ENCODE measurements around the gene ADCY10. TPM values are rescaled to one million over a fixed set of nuclear protein-coding genes. Genes with fewer than 3 reads are reported as not detected.
"Not testable (repeated sequence)": the region's sequence is repeated elsewhere in the genome, so short reads cannot be mapped to it uniquely, and the experiment has no call there.

Gene ADCY10
- total RNA-seq, 1 donor from 2014 or later: 0.26 TPM

DNA sequence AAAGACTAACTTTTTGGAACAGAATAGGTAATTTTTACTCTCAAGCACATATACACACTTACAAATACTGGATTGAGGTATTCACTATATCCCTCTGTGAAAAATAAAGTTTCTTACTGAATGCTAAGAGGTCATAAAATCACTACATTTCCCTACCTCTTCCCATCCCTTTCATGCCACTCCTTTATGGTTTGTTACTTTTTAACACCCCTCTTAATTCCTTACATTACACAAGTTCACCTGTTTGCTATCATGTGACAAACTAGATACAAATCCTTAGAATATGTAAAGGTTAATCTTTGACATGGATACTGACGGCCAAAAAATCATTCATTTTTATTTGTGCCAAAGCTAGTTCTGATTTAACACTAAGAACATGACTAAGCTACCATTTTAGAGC is 15.8 kb upstream of the ADCY10 start:
- H3K4me3 ChIP-seq (ENCODE audit: low read depth, low read length): no peak overlapping the region
- FAIRE-seq (no peak), DNase-seq (ENCODE audit: low read depth) (no peak)
- TF ChIP-seq, protein P1, sequence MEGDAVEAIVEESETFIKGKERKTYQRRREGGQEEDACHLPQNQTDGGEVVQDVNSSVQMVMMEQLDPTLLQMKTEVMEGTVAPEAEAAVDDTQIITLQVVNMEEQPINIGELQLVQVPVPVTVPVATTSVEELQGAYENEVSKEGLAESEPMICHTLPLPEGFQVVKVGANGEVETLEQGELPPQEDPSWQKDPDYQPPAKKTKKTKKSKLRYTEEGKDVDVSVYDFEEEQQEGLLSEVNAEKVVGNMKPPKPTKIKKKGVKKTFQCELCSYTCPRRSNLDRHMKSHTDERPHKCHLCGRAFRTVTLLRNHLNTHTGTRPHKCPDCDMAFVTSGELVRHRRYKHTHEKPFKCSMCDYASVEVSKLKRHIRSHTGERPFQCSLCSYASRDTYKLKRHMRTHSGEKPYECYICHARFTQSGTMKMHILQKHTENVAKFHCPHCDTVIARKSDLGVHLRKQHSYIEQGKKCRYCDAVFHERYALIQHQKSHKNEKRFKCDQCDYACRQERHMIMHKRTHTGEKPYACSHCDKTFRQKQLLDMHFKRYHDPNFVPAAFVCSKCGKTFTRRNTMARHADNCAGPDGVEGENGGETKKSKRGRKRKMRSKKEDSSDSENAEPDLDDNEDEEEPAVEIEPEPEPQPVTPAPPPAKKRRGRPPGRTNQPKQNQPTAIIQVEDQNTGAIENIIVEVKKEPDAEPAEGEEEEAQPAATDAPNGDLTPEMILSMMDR (IDR thresholded peaks at IDR 0.05; ENCODE audit: insufficient read depth, low read length, severe bottlenecking): no peak
- no peaks in the 10 kb centered on the region for H3K27me3 ChIP-seq (ENCODE audit: control insufficient read depth, insufficient read depth, low read length)
- H3K36me3 ChIP-seq (ENCODE audit: control insufficient read depth, insufficient read depth, low read length): no peaks in the 10 kb centered on the region

DNA sequence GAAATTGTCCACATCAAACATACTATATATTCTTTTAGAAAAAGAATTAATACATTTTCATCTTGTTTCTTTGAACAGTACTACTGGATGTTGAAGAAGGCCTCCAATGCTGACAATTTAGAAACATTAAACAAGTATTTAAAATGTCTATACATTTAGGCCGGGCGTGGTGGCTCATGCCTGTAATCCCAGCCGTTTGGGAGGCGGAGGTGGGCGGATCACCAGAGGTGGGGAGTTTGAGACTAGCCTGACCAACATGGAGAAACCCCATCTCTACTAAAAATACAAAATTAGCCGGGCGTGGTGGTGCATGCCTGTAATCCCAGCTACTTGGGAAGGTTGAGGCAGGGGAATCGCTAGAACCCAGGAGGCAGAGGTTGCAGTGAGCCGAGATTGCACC is 15.0 kb upstream of the ADCY10 start:
- DNase-seq (ENCODE audit: low read depth); FAIRE-seq; H3K4me3 ChIP-seq (ENCODE audit: low read depth, low read length); H3K27me3 ChIP-seq (ENCODE audit: control insufficient read depth, insufficient read depth, low read length); H3K36me3 ChIP-seq (ENCODE audit: control insufficient read depth, insufficient read depth, low read length): not testable (repeated sequence)

DNA sequence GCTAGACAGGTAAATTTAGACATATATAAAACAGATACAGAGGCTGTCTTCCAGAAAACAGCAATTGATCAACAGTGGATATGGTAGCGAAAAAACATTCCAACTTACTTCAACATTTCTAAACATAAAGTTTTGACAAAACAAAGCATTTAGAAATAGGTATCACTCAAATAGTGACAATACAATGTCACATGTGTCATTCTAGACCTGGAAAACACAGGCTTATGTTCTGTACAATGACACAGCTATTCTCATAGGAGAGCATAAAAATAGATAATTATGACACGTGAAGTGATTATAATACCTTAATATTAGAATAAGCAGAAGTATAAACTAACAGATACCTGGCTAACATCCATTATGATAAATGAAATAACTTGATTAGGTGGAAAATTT is 14.5 kb upstream of the ADCY10 start:
- H3K4me3 ChIP-seq (ENCODE audit: low read depth, low read length): no peak overlapping the region
- DNase-seq (ENCODE audit: low read depth): no peak
- TF ChIP-seq, protein P1 (IDR thresholded peaks at IDR 0.05; ENCODE audit: insufficient read depth, low read length, severe bottlenecking): no peak
- no peaks in the 10 kb centered on the region for H3K27me3 ChIP-seq (ENCODE audit: control insufficient read depth, insufficient read depth, low read length)
- no peaks in the 10 kb centered on the region for H3K36me3 ChIP-seq (ENCODE audit: control insufficient read depth, insufficient read depth, low read length)
- no peak for FAIRE-seq

DNA sequence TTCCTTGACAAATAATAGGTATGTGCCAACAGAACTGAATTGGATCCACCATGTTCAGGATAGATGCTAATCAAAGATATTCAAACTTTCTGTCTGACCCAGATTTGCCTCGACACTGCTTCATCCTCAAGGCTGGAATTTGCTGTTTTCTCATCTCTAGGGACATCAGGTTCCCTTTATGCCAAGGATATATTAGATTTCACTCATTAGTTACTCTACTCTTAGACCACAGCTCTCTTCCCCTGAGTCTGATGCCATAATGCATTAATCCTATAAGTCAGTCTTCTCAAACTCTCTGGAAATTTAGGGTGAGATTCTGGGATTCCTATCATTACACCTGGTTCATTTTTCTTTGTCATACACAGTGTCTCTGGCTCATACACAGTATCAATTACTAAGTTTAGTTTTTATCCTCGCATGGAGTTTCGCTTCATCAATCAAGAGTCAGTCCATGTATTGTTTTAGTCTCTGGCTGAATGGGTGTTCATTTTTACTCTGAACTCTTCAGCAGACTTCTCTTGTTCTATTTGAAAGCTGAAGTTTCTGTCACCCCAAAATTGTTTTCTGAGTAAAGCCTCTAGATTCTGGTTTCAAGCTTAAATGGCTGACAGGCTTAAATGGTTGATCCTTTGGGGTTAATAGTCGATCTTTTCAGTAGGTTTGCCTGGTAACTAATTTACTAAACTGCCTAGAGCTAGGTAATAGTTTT is 13.3 kb upstream of the ADCY10 start:
- DNase-seq (ENCODE audit: low read depth): no peak
- TF ChIP-seq, protein P1 (IDR thresholded peaks at IDR 0.05; ENCODE audit: insufficient read depth, low read length, severe bottlenecking): no peak

DNA sequence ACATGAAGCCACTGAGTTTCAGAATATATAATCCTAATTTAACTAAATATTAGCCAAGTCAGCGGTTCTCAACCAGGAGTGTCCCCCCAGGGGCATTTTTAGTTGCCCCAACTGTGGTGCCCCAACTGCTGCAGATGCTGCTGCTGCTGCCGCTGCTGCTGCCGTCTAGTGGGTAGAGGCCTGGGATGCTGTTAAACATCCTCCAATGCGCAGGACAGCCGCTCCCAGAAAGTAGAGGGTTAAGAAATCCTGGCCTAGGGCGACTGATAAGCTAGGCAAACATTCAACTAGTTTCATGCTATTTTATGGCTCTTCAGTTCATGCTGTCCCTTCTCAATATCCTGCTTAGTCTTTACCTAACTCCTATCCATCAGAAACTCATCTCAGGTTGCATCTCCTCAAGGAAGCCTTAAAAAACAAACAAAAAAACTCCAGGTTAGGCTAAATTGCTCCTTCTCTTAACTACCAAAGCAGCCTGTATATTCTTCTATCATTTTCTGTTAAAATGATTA is 12.6 kb upstream of the ADCY10 start:
- TF ChIP-seq, protein P1 (IDR thresholded peaks at IDR 0.05; ENCODE audit: insufficient read depth, low read length, severe bottlenecking): no peak
- Histone ChIP-seq H3K4me3 (ENCODE audit: low read depth, low read length) (no peak overlapping the region), H3K36me3 (ENCODE audit: control insufficient read depth, insufficient read depth, low read length) (no peaks in the 10 kb centered on the region), H3K27me3 (ENCODE audit: control insufficient read depth, insufficient read depth, low read length) (no peaks in the 10 kb centered on the region)
- DNase-seq (ENCODE audit: low read depth) (no peak), FAIRE-seq (no peak)

More for the DNA sequence above, 13.3 kb upstream of the ADCY10 start:
- no peaks in the 10 kb centered on the region for H3K27me3 ChIP-seq (ENCODE audit: control insufficient read depth, insufficient read depth, low read length)
- FAIRE-seq: no peak
- H3K4me3 ChIP-seq (ENCODE audit: low read depth, low read length): no peak overlapping the region
- H3K36me3 ChIP-seq (ENCODE audit: control insufficient read depth, insufficient read depth, low read length): no peaks in the 10 kb centered on the region

DNA sequence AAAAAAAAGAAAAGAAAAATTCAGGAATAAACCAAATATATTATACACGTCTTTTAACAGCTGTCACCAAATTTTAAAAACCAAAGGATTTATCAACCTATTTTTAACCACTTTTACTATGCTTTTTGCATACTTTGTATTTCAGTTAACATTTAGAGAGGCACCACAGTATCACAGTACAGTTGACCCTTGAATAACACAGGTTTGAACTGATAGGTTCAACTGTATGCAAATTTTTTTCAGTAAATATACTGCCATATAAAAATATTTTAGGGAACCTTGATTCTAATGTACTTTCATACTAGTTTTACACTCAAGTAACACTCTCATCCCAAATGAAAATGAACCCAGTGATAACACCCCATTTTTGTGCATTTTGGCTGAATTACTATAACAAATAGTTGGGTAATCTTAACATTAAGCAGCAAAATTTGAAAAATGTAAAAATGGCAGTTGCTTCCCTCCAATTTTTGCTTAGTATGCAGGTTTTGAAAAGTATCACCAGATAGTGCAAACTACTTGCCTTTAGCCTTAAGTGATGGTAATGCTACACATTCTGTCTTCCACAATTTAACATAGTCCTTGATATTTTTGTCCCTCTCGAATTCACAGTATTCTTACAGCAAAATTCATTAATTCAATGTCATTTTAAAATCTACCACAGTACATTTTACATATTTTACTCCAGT is 10.8 kb upstream of the ADCY10 start:
- Histone ChIP-seq H3K4me3 (ENCODE audit: low read depth, low read length) (no peak overlapping the region), H3K27me3 (ENCODE audit: control insufficient read depth, insufficient read depth, low read length) (no peaks in the 10 kb centered on the region)
- no peak for FAIRE-seq

More for the DNA sequence above, 10.8 kb upstream of the ADCY10 start:
- no peaks in the 10 kb centered on the region for H3K36me3 ChIP-seq (ENCODE audit: control insufficient read depth, insufficient read depth, low read length)
- no peak for DNase-seq (ENCODE audit: low read depth)
- TF ChIP-seq, protein P1 (IDR thresholded peaks at IDR 0.05; ENCODE audit: insufficient read depth, low read length, severe bottlenecking): no peak

All from bronchial epithelial cell (primary cell).